HG02852 (cell line): ENCODE measurements around the gene UBE2I.

Experiments
- ATAC-seq: cut with Tn5 transposase; IDR thresholded peaks from one replicate; pipeline ENCODE4 v1.9.1; 2021; ENCODE audit warnings: mild to moderate bottlenecking, moderate library complexity; ENCODE audit not compliant: unreplicated experiment

The UBE2I gene

GRCh38 chr16:1277151-1277598, 32.3 kb upstream of the UBE2I start:
- ATAC-seq: no peak

- ATAC-seq: no peak
Observed at GRCh38 chr16:1277617-1278282, 31.7 kb upstream of the UBE2I start.

GRCh38 chr16:1278477-1278876, 31.0 kb upstream of the UBE2I start:
- no peak for ATAC-seq

GRCh38 chr16:1279081-1279944, 30.1 kb upstream of the UBE2I start:
- no peak for ATAC-seq

GRCh38 chr16:1279945-1280589, 29.4 kb upstream of the UBE2I start:
- ATAC-seq: no peak

GRCh38 chr16:1280783-1281182, 28.7 kb upstream of the UBE2I start:
- ATAC-seq: no peak

GRCh38 chr16:1281517-1281916, 27.9 kb upstream of the UBE2I start:
- ATAC-seq: no peak

GRCh38 chr16:1282324-1282973, 27.0 kb upstream of the UBE2I start:
- no peak for ATAC-seq

GRCh38 chr16:1283296-1283695, 26.1 kb upstream of the UBE2I start:
- no peak for ATAC-seq

GRCh38 chr16:1283996-1284616, 25.3 kb upstream of the UBE2I start:
- no peak for ATAC-seq

GRCh38 chr16:1285669-1286512, 23.5 kb upstream of the UBE2I start:
- ATAC-seq: no peak

- no peak for ATAC-seq
Observed at GRCh38 chr16:1286513-1287094, 22.8 kb upstream of the UBE2I start.

GRCh38 chr16:1287982-1288670, 21.3 kb upstream of the UBE2I start:
- ATAC-seq: no peak

- ATAC-seq: no peak
Observed at GRCh38 chr16:1288813-1289476, 20.5 kb upstream of the UBE2I start.

- ATAC-seq: no peak
Observed at GRCh38 chr16:1289477-1289866, 20.0 kb upstream of the UBE2I start.

- ATAC-seq: no peak
Observed at GRCh38 chr16:1290063-1290501, 19.4 kb upstream of the UBE2I start.

GRCh38 chr16:1290860-1291575, 18.4 kb upstream of the UBE2I start:
- ATAC-seq: no peak

GRCh38 chr16:1291576-1291974, 17.9 kb upstream of the UBE2I start:
- no peak for ATAC-seq
